PC-9 (cell line): ENCODE measurements around the gene CCDC8. TPM values are rescaled to one million over a fixed set of nuclear protein-coding genes. Genes with fewer than 3 reads are reported as not detected.

Experiments
- BruUV-seq: library from RNA; stranded (reverse); fragments of 400-500 nt; replicated peaks from 2 replicates; lab custom pipeline; 2021; lab: Mats Ljungman, UMichigan
- CTCF ChIA-PET: fragments of 300-600 bp; sonication (Branson Sonifier 250); formaldehyde crosslinking; loops from one replicate; lab custom pipeline; 2022; ENCODE audit warnings: antibody characterized with exemption; lab: Charles Lee
- POLR2A ChIA-PET: fragments of 300-600 bp; sonication (Branson Sonifier 250); formaldehyde crosslinking; loops from one replicate; lab custom pipeline; 2022; ENCODE audit warnings: antibody characterized with exemption; ENCODE audit not compliant: unreplicated experiment; lab: Charles Lee
- DNase-seq, 2 experiments: peaks; one replicate each; pipeline versions ENCODE4 v3.0.0 to v3.0.0-alpha.2; 2015 to 2022; ENCODE audit warnings: mixed read lengths in 1 of 2
- H2AFZ ChIP-seq: fragments of 200-600 bp; sonication (generic); 2 replicates; pipeline ENCODE4 v1.8.1; 2017; ENCODE audit warnings: antibody characterized with exemption
- H3F3A ChIP-seq: fragments of 200-600 bp; sonication (generic); 2 replicates; pipeline ENCODE4 v1.8.1; 2017; ENCODE audit warnings: antibody characterized with exemption, mild to moderate bottlenecking, low read depth; ENCODE audit not compliant: insufficient read depth
- H3K27ac ChIP-seq: fragments of 200-600 bp; sonication (generic); 2 replicates; pipeline ENCODE4 v1.6.1; 2016; ENCODE audit warnings: mixed run types
- H3K27me3 ChIP-seq: fragments of 200-600 bp; sonication (generic); 2 replicates; pipeline ENCODE4 v1.6.1; 2016; ENCODE audit warnings: low read depth, mixed run types; ENCODE audit not compliant: insufficient read depth
- H3K36me3 ChIP-seq: fragments of 200-600 bp; sonication (generic); 2 replicates; pipeline ENCODE4 v1.6.1; 2016; ENCODE audit warnings: low read depth, mixed run types
- H3K4me1 ChIP-seq: fragments of 200-600 bp; sonication (generic); replicated peaks from 2 replicates; pipeline ENCODE4 v1.6.1; 2016; ENCODE audit warnings: mixed run types; ENCODE audit not compliant: insufficient read depth
- H3K4me2 ChIP-seq: fragments of 200-600 bp; sonication (generic); 2 replicates; pipeline ENCODE4 v1.6.1; 2017; ENCODE audit warnings: mixed run types
- H3K4me3 ChIP-seq: fragments of 200-600 bp; sonication (generic); 2 replicates; pipeline ENCODE4 v1.6.1; 2016; ENCODE audit warnings: mixed run types
- H3K79me2 ChIP-seq: fragments of 200-600 bp; sonication (generic); 2 replicates; pipeline ENCODE4 v1.6.1; 2017; ENCODE audit warnings: low read depth, mixed run types
- H3K9me2 ChIP-seq: fragments of 200-600 bp; sonication (generic); 2 replicates; pipeline ENCODE4 v1.8.1; 2017; ENCODE audit warnings: mild to moderate bottlenecking; ENCODE audit not compliant: insufficient read depth
- H3K9me3 ChIP-seq: fragments of 200-600 bp; sonication (generic); 2 replicates; pipeline ENCODE4 v1.8.1; 2016; ENCODE audit warnings: low read depth; ENCODE audit not compliant: insufficient read depth
- H4K20me1 ChIP-seq: fragments of 200-600 bp; sonication (generic); 2 replicates; pipeline ENCODE4 v1.8.1; 2017; ENCODE audit not compliant: insufficient read depth
- CTCF ChIP-seq: fragments of 200-600 bp; sonication (generic); conservative IDR thresholded peaks from 2 replicates; pipeline ENCODE4 v1.6.1; 2017; ENCODE audit warnings: mixed run types, antibody characterized with exemption, mild to moderate bottlenecking, moderate library complexity
- EZH2 ChIP-seq: fragments of 200-600 bp; sonication (generic); IDR thresholded peaks from 2 replicates; pipeline ENCODE4 v1.8.0; 2017; ENCODE audit warnings: antibody characterized with exemption, low read depth
- intact Hi-C: fragments of 100-400 bp; cut with micrococcal nuclease; formaldehyde crosslinking; loops from one replicate; pipeline ENCODE4 v1.10.0; 2022; ENCODE audit not compliant: unreplicated experiment
- total RNA-seq: library from RNA; stranded (reverse); gene quantifications from 2 replicates; pipeline ENCODE4 v1.2.3, GENCODE V29; 2021

The CCDC8 gene
- total RNA-seq, 1 experiment from 2014 or later, result 4.2 TPM

GRCh38 chr19:46460055-46460454 is 46.7 kb upstream of the CCDC8 start:
- BruUV-seq, result no TSS peak
- no peak overlapping the region for H2AFZ ChIP-seq
- no peak for TF ChIP-seq CTCF
- no peak for TF ChIP-seq EZH2
- DNase-seq, result no peak
- no peaks in the 10 kb centered on the region for H3K36me3 ChIP-seq
- no peaks in the 10 kb centered on the region for H3K9me2 ChIP-seq
- ChIA-PET CTCF (no interaction called here), POLR2A (interaction anchor here (0.5 kb wide), 1 partner anchor 783 kb away, joined by 3 read pairs; no protein-coding TSS in a partner anchor)
- intact Hi-C loops, result no loop called here
- H4K20me1 ChIP-seq, result no peaks in the 10 kb centered on the region
- no peak overlapping the region for H3K27ac ChIP-seq
- H3K9me3 ChIP-seq, result no peaks in the 10 kb centered on the region
- no peaks in the 10 kb centered on the region for H3F3A ChIP-seq
- no peak overlapping the region for H3K4me2 ChIP-seq
- no peak overlapping the region for H3K4me3 ChIP-seq
- no peaks in the 10 kb centered on the region for H3K4me1 ChIP-seq
- no peaks in the 10 kb centered on the region for H3K79me2 ChIP-seq
- peaks cover 92% of the 10 kb centered on the region for H3K27me3 ChIP-seq

DNA sequence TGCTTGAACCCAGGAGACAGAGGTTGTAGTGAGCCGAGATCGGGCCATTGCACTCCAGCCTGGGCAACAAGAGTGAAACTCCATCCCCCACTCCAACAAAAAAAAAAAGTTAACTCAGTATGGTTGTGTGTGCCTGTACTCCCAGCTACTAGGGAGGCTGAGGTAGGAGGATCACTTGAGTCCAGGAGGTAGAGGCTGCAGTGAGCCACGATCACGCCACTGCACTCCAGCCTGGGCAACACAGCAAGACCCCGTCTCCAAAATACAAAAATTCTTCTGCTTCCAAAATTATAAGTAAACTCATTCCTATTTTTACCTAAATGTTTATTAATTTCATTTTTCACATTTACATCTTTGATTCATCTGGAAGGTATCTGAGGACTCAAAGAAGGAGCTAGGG is 43.6 kb upstream of the CCDC8 start:
- H3K36me3 ChIP-seq, result no peaks in the 10 kb centered on the region
- no peaks in the 10 kb centered on the region for H3K79me2 ChIP-seq
- CTCF ChIA-PET, result no interaction called here
- H3K9me3 ChIP-seq, result no peaks in the 10 kb centered on the region
- DNase-seq, result no peak
- no peak for TF ChIP-seq CTCF
- TF ChIP-seq EZH2, result no peak
- no peak overlapping the region for H3K27ac ChIP-seq
- no TSS peak for BruUV-seq
- peaks cover 79% of the 10 kb centered on the region for H3K27me3 ChIP-seq
- no peaks in the 10 kb centered on the region for H3K4me1 ChIP-seq
- H2AFZ ChIP-seq, result no peak overlapping the region
- intact Hi-C loops, result no loop called here
- H3K4me2 ChIP-seq, result no peak overlapping the region
- POLR2A ChIA-PET, result no interaction called here
- no peaks in the 10 kb centered on the region for H4K20me1 ChIP-seq
- H3K4me3 ChIP-seq, result no peak overlapping the region
- no peaks in the 10 kb centered on the region for H3F3A ChIP-seq
- H3K9me2 ChIP-seq, result no peaks in the 10 kb centered on the region

DNA sequence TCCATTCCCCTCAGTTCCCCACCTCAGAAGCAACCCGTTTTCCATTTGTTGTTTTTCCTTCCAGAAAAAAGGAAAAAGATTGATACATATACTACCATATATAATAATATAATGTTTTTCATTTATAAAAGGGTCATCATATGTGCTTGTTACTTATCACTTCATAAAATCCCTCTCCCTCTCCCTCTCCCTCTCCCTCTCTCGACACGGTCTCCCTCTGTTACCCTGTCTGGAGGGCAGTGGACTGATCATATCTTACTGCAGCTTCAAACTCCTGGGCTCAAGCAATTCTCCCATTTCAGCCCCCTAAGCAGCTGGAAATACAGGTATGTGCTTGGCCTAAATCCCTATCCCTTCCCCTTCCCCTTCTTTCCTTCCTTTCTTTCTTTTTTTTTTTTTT is 40.9 kb upstream of the CCDC8 start:
- BruUV-seq, result no TSS peak
- CTCF ChIA-PET, result interaction anchor here (0.7 kb wide), 1 partner anchor 609 kb away, joined by 7 read pairs; no protein-coding TSS in a partner anchor

More for the DNA sequence above, 40.9 kb upstream of the CCDC8 start:
- no peak overlapping the region for H3K27ac ChIP-seq
- H3K9me3 ChIP-seq, result no peaks in the 10 kb centered on the region
- DNase-seq, result no peak
- no peaks in the 10 kb centered on the region for H3F3A ChIP-seq
- intact Hi-C loops, result no loop called here
- no peaks in the 10 kb centered on the region for H3K9me2 ChIP-seq
- H3K4me3 ChIP-seq, result no peak overlapping the region
- no peaks in the 10 kb centered on the region for H3K4me1 ChIP-seq
- peaks cover 80% of the 10 kb centered on the region for H3K27me3 ChIP-seq
- no peaks in the 10 kb centered on the region for H3K79me2 ChIP-seq
- H4K20me1 ChIP-seq, result no peaks in the 10 kb centered on the region
- POLR2A ChIA-PET, result no interaction called here
- H2AFZ ChIP-seq, result no peak overlapping the region
- TF ChIP-seq EZH2 (no peak), CTCF (no peak)
- H3K36me3 ChIP-seq, result no peaks in the 10 kb centered on the region
- no peak overlapping the region for H3K4me2 ChIP-seq
